Endothelial cell (in vitro differentiated cells): ENCODE results near the gene GFAP. TPM values are rescaled to one million over a fixed set of nuclear protein-coding genes. Genes with fewer than 3 reads are reported as not detected.

ENCODE experiments used
- DNase-seq: peaks from one replicate; pipeline ENCODE4 v3.0.0; 2021; ENCODE audit warnings: low spot score
- H3K27ac Mint-ChIP-seq: one replicate; pipeline ENCODE4 v1.8.0; 2021; ENCODE audit warnings: mixed read lengths, inconsistent platforms; ENCODE audit not compliant: unreplicated experiment
- H3K27me3 Mint-ChIP-seq: one replicate; pipeline ENCODE4 v1.8.0; 2021; ENCODE audit warnings: mild to moderate bottlenecking, moderate library complexity, mixed read lengths, inconsistent platforms; ENCODE audit not compliant: unreplicated experiment
- H3K36me3 Mint-ChIP-seq: one replicate; pipeline ENCODE4 v1.8.0; 2021; ENCODE audit warnings: mild to moderate bottlenecking, low read depth, mixed read lengths, inconsistent platforms; ENCODE audit not compliant: unreplicated experiment
- H3K4me1 Mint-ChIP-seq: one replicate; pipeline ENCODE4 v1.8.0; 2021; ENCODE audit warnings: mild to moderate bottlenecking, mixed read lengths, inconsistent platforms; ENCODE audit not compliant: unreplicated experiment
- H3K4me3 Mint-ChIP-seq: one replicate; pipeline ENCODE4 v1.8.0; 2021; ENCODE audit warnings: mild to moderate bottlenecking, mixed read lengths, inconsistent platforms; ENCODE audit not compliant: unreplicated experiment
- H3K9me3 Mint-ChIP-seq: one replicate; pipeline ENCODE4 v1.8.0; 2021; ENCODE audit warnings: mixed read lengths, inconsistent platforms; ENCODE audit not compliant: unreplicated experiment
- CTCF ChIP-seq: fragments of 200-600 bp; sonication (generic); IDR thresholded peaks from one replicate; pipeline ENCODE4 v1.5.0; 2021; ENCODE audit warnings: antibody characterized with exemption; ENCODE audit not compliant: unreplicated experiment
- total RNA-seq: library from RNA; stranded (reverse); fragmentation: NEBNext Ultra II Directional; extraction: Animal tissue kit (Norgen Biotek cat#: 25700); gene quantifications from one replicate; pipeline ENCODE4 v1.2.1, GENCODE V29; 2021; ENCODE audit not compliant: unreplicated experiment

The GFAP gene
- total RNA-seq, 1 donor from 2014 or later: not detected

GRCh38 chr17:44875761-44876160 is 39.5 kb downstream of the GFAP start:
- H3K36me3 Mint-ChIP-seq: peaks cover 39% of the 10 kb centered on the region
- no peaks in the 10 kb centered on the region for H3K9me3 Mint-ChIP-seq
- DNase-seq: no peak
- no peaks in the 10 kb centered on the region for H3K4me1 Mint-ChIP-seq
- no peaks in the 10 kb centered on the region for H3K27me3 Mint-ChIP-seq
- H3K4me3 Mint-ChIP-seq: no peak overlapping the region
- TF ChIP-seq CTCF: no peak
- H3K27ac Mint-ChIP-seq: no peak overlapping the region

DNA sequence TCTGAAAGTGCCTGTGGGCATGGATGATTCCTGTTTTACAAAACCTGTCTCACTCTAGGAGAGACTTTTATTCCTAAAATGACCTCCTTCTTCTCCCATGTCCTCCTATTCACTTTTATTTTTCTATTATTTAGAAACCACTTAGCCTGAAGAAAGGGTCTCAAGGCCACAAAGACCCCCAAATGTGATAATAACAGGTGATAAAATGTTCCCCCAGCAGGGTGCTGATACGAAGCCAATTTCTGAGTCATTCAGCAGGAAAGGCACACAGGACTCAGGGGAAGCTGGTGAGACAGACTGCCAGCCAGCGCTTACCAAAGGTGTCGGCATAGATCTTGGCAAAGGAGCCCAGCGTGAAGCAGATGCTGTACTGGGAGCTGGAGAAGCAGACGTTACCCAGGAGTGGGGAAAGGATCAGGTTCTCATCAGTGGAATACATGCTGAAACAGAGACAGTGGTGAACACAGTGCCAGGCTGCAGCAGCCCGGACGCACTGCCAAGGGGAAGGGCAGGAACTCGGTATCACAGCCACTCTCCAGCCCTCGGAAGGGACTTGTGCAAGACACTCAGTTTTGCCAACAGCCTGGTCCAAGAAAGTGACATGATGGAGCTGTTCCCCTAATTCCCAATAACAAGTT is 43.0 kb downstream of the GFAP start:
- Mint-ChIP-seq H3K9me3 (no peaks in the 10 kb centered on the region), H3K36me3 (peaks cover 43% of the 10 kb centered on the region), H3K4me1 (no peaks in the 10 kb centered on the region), H3K27ac (no peak overlapping the region), H3K4me3 (no peak overlapping the region), H3K27me3 (no peaks in the 10 kb centered on the region)
- no peak for TF ChIP-seq CTCF
- DNase-seq: no peak

DNA sequence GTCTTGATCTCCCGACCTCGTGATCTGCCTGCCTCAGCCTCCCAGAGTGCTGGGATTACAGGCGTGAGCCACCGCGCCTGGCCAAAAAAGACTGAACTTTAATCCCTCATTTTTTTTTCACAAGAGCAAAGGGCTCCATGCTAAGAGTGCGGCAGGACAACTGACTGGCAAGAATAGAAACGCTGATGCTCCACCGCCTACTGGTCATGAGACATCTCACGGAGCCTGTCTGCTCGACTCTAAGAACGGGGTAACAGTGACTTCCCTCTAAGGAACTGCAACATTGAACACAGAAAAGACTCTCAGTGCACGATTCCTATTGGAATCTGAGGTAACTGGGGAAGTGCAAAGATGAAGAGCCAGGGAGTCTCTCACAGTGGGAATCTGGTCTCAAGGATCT is 43.7 kb downstream of the GFAP start:
- no peaks in the 10 kb centered on the region for H3K27me3 Mint-ChIP-seq
- no peak for DNase-seq
- no peaks in the 10 kb centered on the region for H3K9me3 Mint-ChIP-seq
- no peak overlapping the region for H3K27ac Mint-ChIP-seq
- peaks cover 43% of the 10 kb centered on the region for H3K36me3 Mint-ChIP-seq
- no peak overlapping the region for H3K4me3 Mint-ChIP-seq
- no peaks in the 10 kb centered on the region for H3K4me1 Mint-ChIP-seq
- no peak for TF ChIP-seq CTCF

- Mint-ChIP-seq H3K9me3 (no peaks in the 10 kb centered on the region), H3K27ac (no peak overlapping the region), H3K4me1 (no peaks in the 10 kb centered on the region), H3K4me3 (no peak overlapping the region), H3K27me3 (no peaks in the 10 kb centered on the region), H3K36me3 (peaks cover 50% of the 10 kb centered on the region)
- no peak for DNase-seq
- TF ChIP-seq CTCF: no peak
Observed at GRCh38 chr17:44867841-44868240, 47.5 kb downstream of the GFAP start.

- Mint-ChIP-seq H3K27ac (no peak overlapping the region), H3K36me3 (peaks cover 46% of the 10 kb centered on the region), H3K4me3 (no peak overlapping the region), H3K27me3 (peaks cover 4% of the 10 kb centered on the region), H3K9me3 (no peaks in the 10 kb centered on the region), H3K4me1 (no peaks in the 10 kb centered on the region)
- TF ChIP-seq CTCF: no peak
- no peak for DNase-seq
Observed at GRCh38 chr17:44865931-44866330, 49.4 kb downstream of the GFAP start.
